CD4-positive, alpha-beta T cell treated with Interleukin-2 at 100 ng/mL for 4 hours (primary cell): ENCODE measurements around the gene UBR2.
"Not testable (repeated sequence)": the region's sequence is repeated elsewhere in the genome, so short reads cannot be mapped to it uniquely, and the experiment has no call there.

Source experiments
- DNase-seq: peaks from one replicate; pipeline ENCODE4 v3.0.0-alpha.2; 2020; ENCODE audit warnings: low spot score

Gene UBR2

GRCh38 chr6:42727627-42728026, 163.8 kb downstream of the UBR2 start:
- DNase-seq = no peak

- no peak for DNase-seq
Measured at GRCh38 chr6:42729731-42730130, 165.9 kb downstream of the UBR2 start.

- not testable (repeated sequence) for DNase-seq
Measured at GRCh38 chr6:42733867-42734481, 170.1 kb downstream of the UBR2 start.

GRCh38 chr6:42735976-42736375, 172.1 kb downstream of the UBR2 start:
- no peak for DNase-seq

DNA sequence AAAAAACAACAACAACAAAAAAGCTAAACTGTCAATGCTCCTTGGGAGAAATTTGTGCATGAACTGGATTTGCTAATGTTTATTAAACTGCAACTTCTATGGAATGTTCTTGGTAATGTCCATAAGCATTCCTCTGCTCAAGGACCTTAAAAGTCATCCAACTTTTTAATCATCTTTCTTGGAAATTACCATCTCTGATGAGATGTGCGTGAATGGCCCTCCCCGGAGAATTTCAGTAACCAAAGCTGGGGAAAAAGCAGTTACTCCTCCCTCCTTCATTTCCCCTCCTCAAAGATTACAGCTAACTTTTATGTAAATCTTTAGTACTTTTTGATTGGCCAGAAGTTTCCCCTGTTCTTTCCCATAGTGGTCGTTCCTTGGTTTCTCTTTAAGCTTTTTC, 176.9 kb downstream of the UBR2 start:
- DNase-seq = no peak

DNA sequence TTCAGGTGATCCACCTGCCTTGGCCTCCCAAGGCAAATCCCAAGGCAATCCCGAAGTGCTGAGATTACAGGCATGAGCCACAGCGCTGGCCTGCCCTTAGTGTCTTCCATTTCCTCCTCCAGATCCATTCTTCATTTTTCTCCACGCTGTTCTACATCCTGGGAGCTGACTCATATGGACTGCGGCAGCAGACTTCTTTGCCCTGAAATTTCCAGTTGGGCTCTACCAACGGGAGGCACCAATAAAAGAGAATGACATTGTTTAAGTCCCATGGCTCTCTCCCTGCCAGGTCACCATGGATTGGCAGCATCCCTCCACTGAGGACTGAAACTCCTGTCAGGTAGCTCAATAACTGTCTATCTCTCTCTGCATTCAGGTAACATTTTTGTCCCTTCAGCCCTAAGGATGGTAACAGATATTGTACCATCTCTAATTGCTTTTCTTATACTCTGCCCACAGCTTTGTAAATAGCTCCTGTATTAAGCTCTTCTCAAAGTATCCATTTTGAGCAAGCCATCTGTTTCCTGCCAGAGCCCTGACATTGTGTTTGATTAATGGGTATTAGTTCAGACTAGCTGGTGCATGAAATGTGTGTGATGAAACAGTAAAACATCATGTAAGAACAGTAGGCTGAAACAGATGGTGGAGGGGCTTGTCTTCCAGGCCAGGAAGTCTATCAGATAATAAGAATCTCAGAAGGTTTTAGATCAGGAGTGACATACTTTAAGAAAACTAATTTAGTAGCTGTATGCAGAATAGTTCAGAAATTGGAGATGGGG, 178.5 kb downstream of the UBR2 start:
- DNase-seq = no peak
